WERI-Rb-1 (cell line): ENCODE measurements around the gene FBXO33.

ENCODE experiments used
- DNase-seq: peaks from one replicate; pipeline ENCODE4 v3.0.0-alpha.2; 2020
- H3K27ac ChIP-seq: fragments of 250-450 bp; sonication (Bioruptor Pico); 2 replicates; pipeline ENCODE4 v1.5.1; 2020; ENCODE audit warnings: mild to moderate bottlenecking, moderate library complexity
- H3K27me3 ChIP-seq: fragments of 250-450 bp; sonication (Bioruptor Pico); 2 replicates; pipeline ENCODE4 v1.5.1; 2021; ENCODE audit warnings: mild to moderate bottlenecking, low read depth, moderate library complexity; ENCODE audit not compliant: insufficient read depth, severe bottlenecking
- H3K36me3 ChIP-seq: fragments of 250-450 bp; sonication (Bioruptor Pico); 2 replicates; pipeline ENCODE4 v1.5.1; 2020; ENCODE audit warnings: mild to moderate bottlenecking, moderate library complexity
- H3K4me3 ChIP-seq: 2 replicates; pipeline ENCODE4 v1.5.1; 2011; ENCODE audit warnings: low read depth, mild to moderate bottlenecking, control low read depth, low read length
- H3K9me3 ChIP-seq: fragments of 250-450 bp; sonication (Bioruptor Pico); 2 replicates; pipeline ENCODE4 v1.5.1; 2021; ENCODE audit warnings: mild to moderate bottlenecking, moderate library complexity; ENCODE audit not compliant: severe bottlenecking
- TF ChIP-seq, protein P1 (sequence below): IDR thresholded peaks from 2 replicates; pipeline ENCODE4 v1.5.1; 2011; ENCODE audit warnings: low read depth, mild to moderate bottlenecking, control low read depth, inconsistent platforms, low read length

The FBXO33 gene

DNA sequence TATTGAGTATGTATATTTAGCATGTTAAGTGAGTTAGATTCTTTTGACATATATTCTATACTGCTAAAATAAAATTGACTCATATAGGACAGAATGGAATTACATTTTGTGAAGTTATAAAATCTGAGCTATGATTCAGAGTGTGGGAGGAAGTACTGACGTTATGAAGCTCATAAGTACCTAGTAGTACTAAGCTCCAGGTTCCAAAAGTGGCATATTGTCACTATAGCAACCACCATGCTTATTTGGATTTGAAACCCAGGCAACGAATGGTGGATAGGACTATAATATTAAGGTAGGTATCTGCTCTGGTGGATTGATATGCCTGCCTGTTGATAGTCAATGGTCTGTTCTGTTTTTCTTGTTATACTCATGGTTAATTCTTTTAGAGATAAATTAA, 2.2 kb upstream of the FBXO33 start:
- H3K27me3 ChIP-seq: no peaks in the 10 kb centered on the region
- H3K36me3 ChIP-seq: no peaks in the 10 kb centered on the region; the same call in 1 of the 2 replicates
- H3K4me3 ChIP-seq: no peak overlapping the region
- H3K9me3 ChIP-seq: no peaks in the 10 kb centered on the region
- no peak for DNase-seq
- TF ChIP-seq, protein P1, sequence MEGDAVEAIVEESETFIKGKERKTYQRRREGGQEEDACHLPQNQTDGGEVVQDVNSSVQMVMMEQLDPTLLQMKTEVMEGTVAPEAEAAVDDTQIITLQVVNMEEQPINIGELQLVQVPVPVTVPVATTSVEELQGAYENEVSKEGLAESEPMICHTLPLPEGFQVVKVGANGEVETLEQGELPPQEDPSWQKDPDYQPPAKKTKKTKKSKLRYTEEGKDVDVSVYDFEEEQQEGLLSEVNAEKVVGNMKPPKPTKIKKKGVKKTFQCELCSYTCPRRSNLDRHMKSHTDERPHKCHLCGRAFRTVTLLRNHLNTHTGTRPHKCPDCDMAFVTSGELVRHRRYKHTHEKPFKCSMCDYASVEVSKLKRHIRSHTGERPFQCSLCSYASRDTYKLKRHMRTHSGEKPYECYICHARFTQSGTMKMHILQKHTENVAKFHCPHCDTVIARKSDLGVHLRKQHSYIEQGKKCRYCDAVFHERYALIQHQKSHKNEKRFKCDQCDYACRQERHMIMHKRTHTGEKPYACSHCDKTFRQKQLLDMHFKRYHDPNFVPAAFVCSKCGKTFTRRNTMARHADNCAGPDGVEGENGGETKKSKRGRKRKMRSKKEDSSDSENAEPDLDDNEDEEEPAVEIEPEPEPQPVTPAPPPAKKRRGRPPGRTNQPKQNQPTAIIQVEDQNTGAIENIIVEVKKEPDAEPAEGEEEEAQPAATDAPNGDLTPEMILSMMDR: no peak
- no peak overlapping the region for H3K27ac ChIP-seq

- no peak for DNase-seq
- Histone ChIP-seq H3K36me3 (no peaks in the 10 kb centered on the region; the same call in 1 of the 2 replicates), H3K9me3 (no peaks in the 10 kb centered on the region), H3K27ac (no peak overlapping the region; the same call in 1 of the 2 replicates), H3K4me3 (peak overlapping the region; percentile 75), H3K27me3 (no peaks in the 10 kb centered on the region)
- TF ChIP-seq, protein P1: no peak
Observed at GRCh38 chr14:39433452-39433813, 1.2 kb upstream of the FBXO33 start.

DNA sequence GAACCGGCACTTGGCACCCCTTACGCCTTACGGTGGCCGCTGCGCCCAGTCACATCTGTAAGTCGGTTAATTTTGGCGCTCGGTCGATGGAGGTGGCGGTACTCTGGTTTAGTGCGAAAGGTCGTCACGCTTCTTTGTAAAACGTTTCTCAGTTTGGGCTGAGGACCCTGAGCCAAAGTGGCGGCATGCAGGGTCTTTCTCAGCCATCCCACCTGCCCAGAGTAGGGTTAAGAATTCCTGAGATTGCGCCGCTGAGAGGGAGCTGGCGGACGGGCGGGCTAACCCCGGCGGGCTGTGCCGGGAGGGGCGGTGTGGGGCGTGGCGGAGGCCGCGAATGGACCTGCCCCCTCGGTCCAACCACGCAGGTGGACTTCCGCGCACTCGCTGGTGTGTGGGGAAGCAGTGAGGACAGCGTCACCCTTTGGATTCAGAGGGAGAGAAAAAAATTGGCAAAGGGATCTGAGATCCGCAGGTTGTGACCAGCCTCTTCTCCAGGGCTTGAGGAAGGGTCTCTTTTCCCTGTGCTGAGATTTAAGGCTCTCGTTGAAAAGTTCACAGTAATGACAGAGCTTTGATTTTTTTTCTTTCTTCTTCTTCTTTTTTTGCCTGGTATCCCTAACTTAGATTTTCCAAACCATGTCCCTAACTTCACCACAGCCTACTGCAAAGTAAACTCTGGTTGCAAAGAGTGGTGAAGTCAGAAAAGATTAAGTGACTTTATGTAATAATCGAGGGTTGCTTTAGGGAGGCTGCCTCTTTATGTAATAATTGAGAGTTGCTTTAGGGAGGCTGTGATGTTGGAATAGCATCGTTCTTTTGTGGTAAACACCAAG, 602 bp upstream of the FBXO33 start:
- H3K36me3 ChIP-seq: no peaks in the 10 kb centered on the region; the same call in 1 of the 2 replicates
- peak overlapping the region; percentile 75 for H3K4me3 ChIP-seq
- TF ChIP-seq, protein P1: peak; percentile 53
- peak overlapping the region; percentile 99 for H3K27ac ChIP-seq
- peak; percentile 95 for DNase-seq
- H3K27me3 ChIP-seq: no peaks in the 10 kb centered on the region
- H3K9me3 ChIP-seq: no peaks in the 10 kb centered on the region

GRCh38 chr14:39431416-39432178, 636 bp downstream of the FBXO33 start:
- peak; percentile 29 for DNase-seq
- H3K36me3 ChIP-seq: no peaks in the 10 kb centered on the region; the same call in 1 of the 2 replicates
- H3K27ac ChIP-seq: peak overlapping the region; percentile 99
- TF ChIP-seq, protein P1: no peak
- H3K4me3 ChIP-seq: peak overlapping the region; percentile 79
- H3K27me3 ChIP-seq: no peaks in the 10 kb centered on the region
- no peaks in the 10 kb centered on the region for H3K9me3 ChIP-seq

- TF ChIP-seq, protein P1: no peak
- Histone ChIP-seq H3K4me3 (peak overlapping the region; percentile 79), H3K27ac (no peak overlapping the region; the same call in 1 of the 2 replicates), H3K27me3 (no peaks in the 10 kb centered on the region), H3K36me3 (no peaks in the 10 kb centered on the region; the same call in 1 of the 2 replicates), H3K9me3 (no peaks in the 10 kb centered on the region)
- peak; percentile 7 for DNase-seq
Observed at GRCh38 chr14:39430762-39431415, 1.3 kb downstream of the FBXO33 start.
